KOPT-K1 (cell line): ENCODE results near the gene LPA.

Source experiments
- H3K27ac ChIP-seq: fragments of 200-600 bp; sonication (generic); 2 replicates; pipeline ENCODE4 v1.5.1; 2016; ENCODE audit warnings: antibody characterized with exemption, mild to moderate bottlenecking, low read depth, low read length; ENCODE audit not compliant: poor library complexity, severe bottlenecking
- H3K36me3 ChIP-seq: fragments of 200-600 bp; sonication (generic); 2 replicates; pipeline ENCODE4 v1.5.1; 2017; ENCODE audit warnings: antibody characterized with exemption, mild to moderate bottlenecking, low read length, moderate library complexity; ENCODE audit not compliant: insufficient read depth
- H3K9me3 ChIP-seq: fragments of 200-600 bp; sonication (generic); 2 replicates; pipeline ENCODE4 v1.5.1; 2017; ENCODE audit warnings: antibody characterized with exemption, low read length, mild to moderate bottlenecking; ENCODE audit not compliant: insufficient read depth, poor library complexity, severe bottlenecking

LPA gene

DNA sequence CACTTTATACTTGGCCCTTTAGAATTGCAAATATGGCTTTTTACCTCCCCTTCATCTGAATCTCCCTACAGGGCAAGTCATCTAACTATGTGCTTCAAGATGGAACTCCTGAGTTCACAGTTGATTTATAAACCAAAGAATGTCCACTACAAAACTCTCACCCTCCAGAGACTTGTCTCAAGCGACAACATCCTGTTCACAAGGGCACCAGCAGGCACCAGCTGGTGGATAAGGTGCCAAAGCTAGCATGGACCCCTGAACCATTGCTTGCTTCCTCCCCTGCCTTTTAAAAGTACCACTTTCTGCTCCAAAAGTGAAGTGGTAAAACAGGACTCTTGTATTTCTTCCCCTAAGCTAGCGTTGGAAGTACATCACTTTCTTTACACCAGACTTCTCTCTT, 154.5 kb downstream of the LPA start:
- no peaks in the 10 kb centered on the region for H3K9me3 ChIP-seq
- no peak overlapping the region for H3K27ac ChIP-seq
- no peaks in the 10 kb centered on the region for H3K36me3 ChIP-seq

GRCh38 chr6:160508599-160508998, 155.5 kb downstream of the LPA start:
- no peak overlapping the region for H3K27ac ChIP-seq
- no peaks in the 10 kb centered on the region for H3K9me3 ChIP-seq
- H3K36me3 ChIP-seq = no peaks in the 10 kb centered on the region

- H3K36me3 ChIP-seq = no peaks in the 10 kb centered on the region
- H3K9me3 ChIP-seq = peaks cover 3% of the 10 kb centered on the region
- no peak overlapping the region for H3K27ac ChIP-seq
Observed at GRCh38 chr6:160507420-160507819, 156.7 kb downstream of the LPA start.

DNA sequence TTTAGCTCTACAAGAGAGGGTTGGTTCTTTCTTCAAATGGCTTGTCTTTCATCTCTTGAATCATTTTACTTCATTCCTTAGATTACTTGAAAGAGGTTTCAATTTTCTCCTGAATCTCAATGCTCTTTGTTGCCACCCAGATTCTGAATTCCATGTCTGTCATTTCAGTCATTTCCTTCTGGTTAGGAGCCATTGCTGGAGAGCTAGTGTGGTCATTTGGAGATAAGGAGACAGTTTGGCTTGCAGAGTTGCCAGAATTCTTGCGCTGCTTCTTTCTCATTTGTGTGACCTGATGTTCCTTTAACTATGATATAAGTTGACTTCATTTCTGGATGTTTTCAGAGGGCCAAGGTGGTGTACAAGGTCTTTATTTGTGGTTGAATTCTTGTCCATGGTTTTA, 158.1 kb downstream of the LPA start:
- Histone ChIP-seq H3K9me3 (peaks cover 3% of the 10 kb centered on the region), H3K36me3 (no peaks in the 10 kb centered on the region), H3K27ac (no peak overlapping the region)

- H3K9me3 ChIP-seq = peaks cover 3% of the 10 kb centered on the region
- no peak overlapping the region for H3K27ac ChIP-seq
- H3K36me3 ChIP-seq = no peaks in the 10 kb centered on the region
Observed at GRCh38 chr6:160500639-160501038, 163.4 kb downstream of the LPA start.

- H3K9me3 ChIP-seq = no peaks in the 10 kb centered on the region
- H3K36me3 ChIP-seq = no peaks in the 10 kb centered on the region
- H3K27ac ChIP-seq = no peak overlapping the region
Observed at GRCh38 chr6:160494576-160494975, 169.5 kb downstream of the LPA start.

- Histone ChIP-seq H3K36me3 (no peaks in the 10 kb centered on the region), H3K27ac (no peak overlapping the region), H3K9me3 (no peaks in the 10 kb centered on the region)
Observed at GRCh38 chr6:160489091-160489490, 175.0 kb downstream of the LPA start.

GRCh38 chr6:160487116-160487515, 177.0 kb downstream of the LPA start:
- no peaks in the 10 kb centered on the region for H3K36me3 ChIP-seq
- H3K9me3 ChIP-seq = no peaks in the 10 kb centered on the region
- no peak overlapping the region for H3K27ac ChIP-seq
